Upper lobe of left lung (tissue), 6 donors: ENCODE results near the gene PPP2CA. TPM values are rescaled to one million over a fixed set of nuclear protein-coding genes. Genes with fewer than 3 reads are reported as not detected.

Experiments used
- ATAC-seq, 2 donors: fragments of 200-7000 bp; cut with Tn5 transposase; one replicate each; pipeline ENCODE4 v1.9.1; 2022; ENCODE audit warnings: mild to moderate bottlenecking in 2 of 2, moderate library complexity in 2 of 2; ENCODE audit not compliant: low FRiP score in 2 of 2
- DNase-seq, 2 donors: peaks; one replicate each; pipeline ENCODE4 v3.0.0-alpha.2; 2019 to 2020
- H3K27ac ChIP-seq, 4 donors: fragments of 200-600 bp; sonication (generic); one replicate each; pipeline ENCODE4 v1.5.1; 2016 to 2019
- H3K27me3 ChIP-seq, 4 donors: fragments of 200-600 bp; sonication (generic); one replicate each; pipeline ENCODE4 v1.5.1; 2017 to 2019
- H3K36me3 ChIP-seq, 4 donors: fragments of 200-600 bp; sonication (generic); one replicate each; pipeline ENCODE4 v1.5.1; 2016 to 2019
- H3K4me1 ChIP-seq, 4 donors: fragments of 200-600 bp; sonication (generic); one replicate each; pipeline ENCODE4 v1.5.1; 2018 to 2019
- H3K4me3 ChIP-seq, 4 donors: fragments of 200-600 bp; sonication (generic); one replicate each; pipeline ENCODE4 v1.5.1; 2017 to 2019; ENCODE audit warnings: mild to moderate bottlenecking in 2 of 4, moderate library complexity in 1 of 4
- H3K9me3 ChIP-seq, 4 donors: fragments of 200-600 bp; sonication (generic); one replicate each; pipeline ENCODE4 v1.5.1; 2018 to 2019
- EP300 ChIP-seq, 4 donors: sonication (generic); formaldehyde crosslinking; IDR thresholded peaks; one replicate each; pipeline ENCODE4 v1.5.1; 2017; ENCODE audit warnings: antibody characterized with exemption in 4 of 4, control low read depth in 2 of 4
- POLR2A ChIP-seq, 4 donors: fragments of 450-650 bp; IDR thresholded peaks; one replicate each; pipeline ENCODE4 v1.5.1; 2016 to 2017; ENCODE audit warnings: antibody characterized with exemption in 4 of 4, mild to moderate bottlenecking in 2 of 4
- POLR2AphosphoS5 ChIP-seq, 2 donors: sonication (generic); formaldehyde crosslinking; IDR thresholded peaks; one replicate each; pipeline ENCODE4 v1.5.1; 2017; ENCODE audit warnings: antibody characterized with exemption in 2 of 2
- WGBS, 2 donors: methylation state at CpG; one replicate each; pipeline ENCODE4 v1.1.5; 2017 to 2018; 5-methylcytosine and 5-hydroxymethylcytosine counted together
- total RNA-seq, 6 donors: library from RNA; depleted of rRNA in 4 of 6; stranded (reverse); fragments of >200 nt in 4 of 6; gene quantifications; one replicate each; pipeline versions ENCODE4 v1.1.0 to v1.2.1, GENCODE V29; 2016 to 2021
- TF ChIP-seq, protein P1 (sequence below), 6 experiments: fragments of 450-650 bp in 4 of 6; fragments of 200-600 bp in 2 of 6; sonication (generic) in 2 of 6; IDR thresholded peaks; one replicate each; pipeline ENCODE4 v1.5.1; 2016 to 2019; ENCODE audit warnings: antibody characterized with exemption in 6 of 6
- donor health status: DM: no; HTN: no; CAD: no; lungs with moderate emphysema.
- donor health status: DM: no; HTN: yes; CAD: no; lungs with severe emphysema.

The PPP2CA gene
- total RNA-seq, 6 donors from 2014 or later = 62.9 to 246 (median 118) TPM

DNA sequence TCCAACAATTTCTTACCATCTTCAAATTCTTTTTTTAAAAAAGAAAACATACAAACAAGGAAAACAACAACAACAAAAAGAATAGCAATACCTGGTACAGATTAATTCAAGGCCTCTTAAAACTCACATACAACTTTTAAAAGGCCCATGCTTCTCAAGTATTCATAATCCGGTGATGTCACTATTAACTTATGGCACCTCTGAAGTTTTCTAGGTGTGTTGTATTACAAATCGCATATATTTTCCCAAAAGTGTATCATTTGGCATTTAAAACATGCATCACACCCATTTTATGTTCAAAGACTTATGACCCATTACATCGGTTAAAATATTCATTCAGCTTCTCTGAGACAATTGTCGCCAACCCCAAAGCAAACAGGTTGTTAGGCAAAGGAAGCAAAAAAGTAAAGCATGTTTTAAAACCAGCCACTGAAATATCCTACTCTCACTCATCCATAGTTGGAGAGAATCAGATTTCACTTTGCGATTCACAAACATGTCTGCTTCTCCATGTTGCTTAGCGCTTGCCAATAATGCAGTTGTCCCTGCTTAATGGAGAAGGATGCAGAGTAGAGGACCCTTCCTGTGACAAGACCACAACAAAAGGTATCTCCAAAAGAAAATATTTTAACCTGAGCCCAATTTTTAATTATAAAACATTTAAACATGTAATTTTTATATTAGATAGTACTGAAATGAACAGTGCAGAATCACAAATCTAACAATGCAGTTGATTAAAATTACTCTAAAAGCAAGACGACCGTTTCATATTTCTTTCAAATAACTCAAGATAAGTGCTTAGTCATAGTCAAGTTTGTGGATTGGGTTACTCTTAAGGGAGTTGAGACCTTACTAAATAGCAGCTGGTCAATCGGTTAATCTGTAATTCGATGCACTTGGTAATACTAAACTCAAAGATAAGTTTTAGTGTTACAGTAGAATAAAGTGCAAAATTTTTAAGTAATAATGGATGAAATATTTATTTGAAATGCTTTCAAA lies 50.7 kb downstream of the PPP2CA start:
- Histone ChIP-seq H3K4me1 (peaks cover 29 to 40% (median 36%) of the 10 kb centered on the region in 4 donors), H3K9me3 (no peaks in the 10 kb centered on the region), H3K36me3 (peaks cover 15 to 35% (median 25%) of the 10 kb centered on the region in 4 donors), H3K27me3 (no peaks in the 10 kb centered on the region), H3K4me3 (peak overlapping the region; percentile 59 to 92 (median 75)), H3K27ac (peak overlapping the region in 3 of 4 donors; percentile 98 to 100 (median 99))
- ATAC-seq (no peak), DNase-seq (no peak)
- WGBS, 2 donors = 22 to 28% methylated on average over 10 of the region's 10 CpGs
- TF ChIP-seq POLR2A (IDR thresholded peaks at IDR 0.05) = no peak
- no peak for TF ChIP-seq EP300 (IDR thresholded peaks at IDR 0.05)
- TF ChIP-seq, protein P1, sequence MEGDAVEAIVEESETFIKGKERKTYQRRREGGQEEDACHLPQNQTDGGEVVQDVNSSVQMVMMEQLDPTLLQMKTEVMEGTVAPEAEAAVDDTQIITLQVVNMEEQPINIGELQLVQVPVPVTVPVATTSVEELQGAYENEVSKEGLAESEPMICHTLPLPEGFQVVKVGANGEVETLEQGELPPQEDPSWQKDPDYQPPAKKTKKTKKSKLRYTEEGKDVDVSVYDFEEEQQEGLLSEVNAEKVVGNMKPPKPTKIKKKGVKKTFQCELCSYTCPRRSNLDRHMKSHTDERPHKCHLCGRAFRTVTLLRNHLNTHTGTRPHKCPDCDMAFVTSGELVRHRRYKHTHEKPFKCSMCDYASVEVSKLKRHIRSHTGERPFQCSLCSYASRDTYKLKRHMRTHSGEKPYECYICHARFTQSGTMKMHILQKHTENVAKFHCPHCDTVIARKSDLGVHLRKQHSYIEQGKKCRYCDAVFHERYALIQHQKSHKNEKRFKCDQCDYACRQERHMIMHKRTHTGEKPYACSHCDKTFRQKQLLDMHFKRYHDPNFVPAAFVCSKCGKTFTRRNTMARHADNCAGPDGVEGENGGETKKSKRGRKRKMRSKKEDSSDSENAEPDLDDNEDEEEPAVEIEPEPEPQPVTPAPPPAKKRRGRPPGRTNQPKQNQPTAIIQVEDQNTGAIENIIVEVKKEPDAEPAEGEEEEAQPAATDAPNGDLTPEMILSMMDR (IDR thresholded peaks at IDR 0.05) = no peak
- TF ChIP-seq POLR2AphosphoS5 (IDR thresholded peaks at IDR 0.05) = no peak

DNA sequence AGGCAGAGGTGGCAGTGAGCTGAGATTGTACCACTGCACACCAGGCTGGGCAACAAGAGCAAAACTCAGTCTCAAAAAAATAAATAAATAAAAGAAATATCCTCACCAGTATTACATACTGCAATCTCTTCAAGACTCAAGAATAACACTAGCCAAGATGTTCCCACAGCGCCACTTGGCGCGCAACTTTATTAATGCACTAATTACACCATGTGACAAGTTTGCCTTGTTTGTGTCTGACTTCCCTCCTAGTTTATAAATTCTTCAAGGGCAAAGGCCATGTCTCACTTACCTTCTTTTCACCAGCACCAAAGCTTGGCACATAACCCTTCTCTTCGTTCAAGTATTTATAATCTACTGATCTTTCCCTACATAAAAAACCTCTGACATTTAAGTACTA lies 53.9 kb downstream of the PPP2CA start:
- TF ChIP-seq, protein P1 (IDR thresholded peaks at IDR 0.05) = no peak
- TF ChIP-seq POLR2AphosphoS5 (IDR thresholded peaks at IDR 0.05) (no peak), EP300 (IDR thresholded peaks at IDR 0.05) (no peak), POLR2A (IDR thresholded peaks at IDR 0.05) (no peak)
- no peaks in the 10 kb centered on the region for H3K27me3 ChIP-seq
- no peaks in the 10 kb centered on the region for H3K9me3 ChIP-seq
- peaks cover 19 to 33% (median 29%) of the 10 kb centered on the region in 4 donors for H3K4me1 ChIP-seq
- DNase-seq (no peak), ATAC-seq (no peak)
- no peak overlapping the region for H3K27ac ChIP-seq
- H3K4me3 ChIP-seq = no peak overlapping the region
- WGBS, 2 donors = 90 to 93% methylated on average over 4 of the region's 4 CpGs
- peaks cover 15 to 66% (median 42%) of the 10 kb centered on the region in 4 donors for H3K36me3 ChIP-seq

DNA sequence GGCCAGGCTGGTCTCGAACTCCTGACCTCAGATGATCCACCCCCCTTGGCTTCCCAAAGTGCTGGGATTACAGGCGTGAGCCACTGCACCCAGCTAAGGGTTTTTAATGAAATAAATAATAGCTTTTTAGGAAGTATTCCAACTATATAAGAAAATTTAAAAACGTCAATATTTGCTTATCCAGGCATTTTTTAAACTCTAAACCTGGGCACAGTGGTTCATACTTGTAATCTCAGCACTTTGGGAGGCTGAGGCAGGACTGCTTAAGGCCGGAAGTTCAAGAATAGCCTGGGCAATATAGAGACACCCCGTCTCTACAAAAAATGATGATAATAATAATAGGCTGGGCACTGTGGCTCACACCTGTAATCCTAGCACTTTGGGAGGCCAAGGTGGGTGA lies 63.3 kb downstream of the PPP2CA start:
- TF ChIP-seq, protein P1 (IDR thresholded peaks at IDR 0.05) = no peak
- TF ChIP-seq POLR2AphosphoS5 (IDR thresholded peaks at IDR 0.05) = no peak
- no peak for TF ChIP-seq POLR2A (IDR thresholded peaks at IDR 0.05)
- TF ChIP-seq EP300 (IDR thresholded peaks at IDR 0.05) = no peak
- Histone ChIP-seq H3K27ac (no peak overlapping the region), H3K36me3 (peaks cover 36 to 86% (median 60%) of the 10 kb centered on the region in 4 donors), H3K4me3 (no peak overlapping the region), H3K27me3 (no peaks in the 10 kb centered on the region), H3K9me3 (no peaks in the 10 kb centered on the region), H3K4me1 (no peaks in the 10 kb centered on the region)
- 92 to 93% methylated on average over 5 of the region's 5 CpGs for WGBS, 2 donors
- DNase-seq (no peak), ATAC-seq (no peak)

DNA sequence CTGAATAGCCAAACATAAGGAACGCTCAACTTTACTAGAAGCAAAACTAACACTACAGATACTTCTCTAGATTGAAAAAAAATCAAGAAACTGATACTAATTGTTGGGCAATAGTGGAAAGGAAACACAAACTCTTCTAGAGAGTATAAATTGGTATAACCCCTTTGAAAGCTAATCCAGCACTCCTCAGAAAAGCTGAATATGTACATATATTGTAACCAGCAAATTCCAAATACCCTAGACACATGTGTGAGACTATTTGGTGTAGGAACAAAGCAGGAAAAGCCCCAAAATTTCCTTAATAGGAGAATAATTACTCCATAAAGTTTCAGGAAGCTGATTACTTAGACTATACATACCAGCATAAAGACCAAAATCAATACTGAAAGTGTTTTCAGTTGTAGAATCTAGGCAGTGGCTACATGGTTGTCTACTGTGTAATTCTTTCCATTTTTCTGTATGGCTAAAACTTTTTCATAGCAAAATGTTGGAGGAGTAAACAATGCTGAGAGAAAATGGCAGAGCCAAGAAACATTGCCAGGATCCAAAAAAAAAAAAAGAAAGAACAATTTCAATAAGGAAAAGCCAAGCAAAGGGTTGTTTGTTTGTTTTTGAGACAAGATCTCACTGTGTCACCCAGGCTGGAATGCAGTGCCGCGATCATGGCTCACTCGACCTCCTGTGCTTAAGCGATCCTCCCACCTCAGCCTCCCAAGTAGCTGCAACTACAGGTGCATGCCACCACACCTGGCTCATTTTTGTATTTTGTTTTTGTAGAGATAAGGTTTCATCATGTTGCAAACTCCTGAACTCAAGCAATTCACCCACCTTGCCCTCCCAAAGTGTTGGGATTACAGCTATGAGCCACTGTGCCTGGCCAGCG lies 64.1 kb downstream of the PPP2CA start:
- no peaks in the 10 kb centered on the region for H3K27me3 ChIP-seq
- DNase-seq (no peak), ATAC-seq (no peak)
- no peak overlapping the region for H3K27ac ChIP-seq
- TF ChIP-seq, protein P1 (IDR thresholded peaks at IDR 0.05) = no peak
- TF ChIP-seq POLR2A (IDR thresholded peaks at IDR 0.05) (no peak), EP300 (IDR thresholded peaks at IDR 0.05) (no peak), POLR2AphosphoS5 (IDR thresholded peaks at IDR 0.05) (no peak)
- H3K36me3 ChIP-seq = peaks cover 37 to 86% (median 60%) of the 10 kb centered on the region in 4 donors
- H3K9me3 ChIP-seq = no peaks in the 10 kb centered on the region
- no peak overlapping the region for H3K4me3 ChIP-seq
- no peaks in the 10 kb centered on the region for H3K4me1 ChIP-seq
- WGBS, 2 donors = 95 to 96% methylated on average over 6 of the region's 6 CpGs
